ENCODE results near the gene ERH. TPM values are rescaled to one million over a fixed set of nuclear protein-coding genes. Genes with fewer than 3 reads are reported as not detected.

The ERH gene
- total RNA-seq, 1 experiment from 2014 or later: 222 TPM

DNA sequence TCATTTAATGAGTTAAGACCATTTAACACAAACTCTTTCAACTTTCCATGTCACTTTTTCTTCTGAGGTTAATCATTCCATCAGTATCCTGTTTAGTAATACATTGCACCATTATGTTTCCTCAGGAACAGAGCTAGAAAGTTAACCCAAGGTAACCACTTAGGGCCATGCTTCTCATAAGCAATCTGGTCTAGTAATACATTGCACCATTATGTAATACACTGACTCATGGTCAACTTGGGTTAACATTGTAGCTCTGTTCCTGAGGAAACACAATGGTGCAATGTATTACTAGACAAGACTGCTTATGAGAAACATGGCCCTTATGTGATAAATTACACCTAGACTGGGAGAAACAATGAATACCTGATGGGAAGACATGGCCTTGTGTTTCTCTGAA is 21.7 kb downstream of the ERH start:
- intact Hi-C loops (cut with micrococcal nuclease; ENCODE audit: unreplicated experiment) (no loop called here), in situ Hi-C loops (cut with HindIII; ENCODE audit: low pct_unique_long_range_greater_than_20kb, low sequenced_read_pairs) (no loop called here)
- H3K36me3 ChIP-seq (ENCODE audit: control insufficient read depth, insufficient read depth, low read length): peaks cover 14% of the 10 kb centered on the region
- ChIA-PET POLR2A (no interaction called here), CTCF (no interaction called here)
- BruUV-seq (replicated peaks): no TSS peak
- no peak overlapping the region for H3K27ac ChIP-seq (ENCODE audit: low read length)
- H3K4me1 ChIP-seq (ENCODE audit: control insufficient read depth, insufficient read depth, low read length): no peaks in the 10 kb centered on the region
- no peaks in the 10 kb centered on the region for H3K27me3 ChIP-seq (ENCODE audit: control insufficient read depth, insufficient read depth, low read length)
- no peak overlapping the region for H3K4me3 ChIP-seq (ENCODE audit: low read depth in 2 of 2, low read length in 2 of 2)
- ATAC-seq (no peak), DNase-seq (ENCODE audit: low read depth, low spot score) (no peak)
- TF ChIP-seq REST (IDR thresholded peaks at IDR 0.05; ENCODE audit: insufficient read depth in 1 of 2, low read depth in 2 of 2, low read length in 1 of 2) (no peak), CTCF (IDR thresholded peaks at IDR 0.05) (no peak), SIN3A (IDR thresholded peaks at IDR 0.05; ENCODE audit: borderline replicate concordance, insufficient read depth, low read depth, low read length) (no peak), TCF7L2 (IDR thresholded peaks at IDR 0.05; ENCODE audit: low read depth, low read length) (no peak), POLR2AphosphoS5 (IDR thresholded peaks at IDR 0.05; ENCODE audit: low read depth, low read length) (no peak)
- H3K9me3 ChIP-seq (ENCODE audit: control insufficient read depth, insufficient read depth, low read depth, low read length): no peaks in the 10 kb centered on the region

DNA sequence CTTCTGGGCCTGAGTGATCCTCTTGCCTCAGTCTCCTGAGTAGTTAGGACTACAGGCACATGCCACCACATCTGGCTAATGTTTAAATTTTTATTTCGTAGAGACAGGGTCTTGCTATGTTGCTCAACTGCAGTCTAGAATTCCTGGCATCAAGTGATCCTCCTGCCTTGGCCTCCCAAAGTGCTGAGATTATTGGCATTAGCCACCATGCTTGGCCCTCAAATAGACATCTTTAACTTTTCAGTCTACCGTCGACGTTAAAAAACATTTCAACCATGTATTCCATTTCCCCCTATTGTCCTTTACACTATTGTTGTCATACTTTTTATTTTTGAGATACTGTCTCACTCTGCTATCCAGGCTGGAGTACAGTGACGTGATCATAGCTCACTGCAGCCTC is 22.4 kb downstream of the ERH start:
- DNase-seq (ENCODE audit: low read depth, low spot score) (no peak), ATAC-seq (no peak)
- intact Hi-C loops (cut with micrococcal nuclease; ENCODE audit: unreplicated experiment) (no loop called here), in situ Hi-C loops (cut with HindIII; ENCODE audit: low pct_unique_long_range_greater_than_20kb, low sequenced_read_pairs) (no loop called here)
- peaks cover 10% of the 10 kb centered on the region for H3K36me3 ChIP-seq (ENCODE audit: control insufficient read depth, insufficient read depth, low read length)
- BruUV-seq (replicated peaks): no TSS peak
- ChIA-PET CTCF (no interaction called here), POLR2A (no interaction called here)
- H3K4me3 ChIP-seq (ENCODE audit: low read depth in 2 of 2, low read length in 2 of 2): no peak overlapping the region
- H3K27ac ChIP-seq (ENCODE audit: low read length): no peak overlapping the region
- H3K27me3 ChIP-seq (ENCODE audit: control insufficient read depth, insufficient read depth, low read length): no peaks in the 10 kb centered on the region
- no peaks in the 10 kb centered on the region for H3K9me3 ChIP-seq (ENCODE audit: control insufficient read depth, insufficient read depth, low read depth, low read length)
- H3K4me1 ChIP-seq (ENCODE audit: control insufficient read depth, insufficient read depth, low read length): no peaks in the 10 kb centered on the region
- TF ChIP-seq SIN3A (IDR thresholded peaks at IDR 0.05; ENCODE audit: borderline replicate concordance, insufficient read depth, low read depth, low read length) (no peak), TCF7L2 (IDR thresholded peaks at IDR 0.05; ENCODE audit: low read depth, low read length) (no peak), REST (IDR thresholded peaks at IDR 0.05; ENCODE audit: insufficient read depth in 1 of 2, low read depth in 2 of 2, low read length in 1 of 2) (no peak), POLR2AphosphoS5 (IDR thresholded peaks at IDR 0.05; ENCODE audit: low read depth, low read length) (no peak), CTCF (IDR thresholded peaks at IDR 0.05) (no peak)

Data from Panc1 (cell line).